H1 (cell line): Measurements from ENCODE around the gene DOCK1. TPM values are rescaled to one million over a fixed set of nuclear protein-coding genes. Genes with fewer than 3 reads are reported as not detected.

Source experiments
- CBX5 ChIP-seq: fragments of 300-800, 300-1000 bp; sonication (generic); IDR thresholded peaks from 2 replicates; pipeline ENCODE4 v1.7.1; 2016; ENCODE audit warnings: antibody characterized with exemption, low read length, low read depth
- CREB1 ChIP-seq: IDR thresholded peaks from 2 replicates; pipeline ENCODE4 v1.6.1; 2012; ENCODE audit warnings: inconsistent platforms
- EGR1 ChIP-seq: IDR thresholded peaks from 2 replicates; pipeline ENCODE4 v1.6.1; 2011; ENCODE audit warnings: low read depth, low read length, borderline replicate concordance
- FOSL1 ChIP-seq: IDR thresholded peaks from 2 replicates; pipeline ENCODE4 v1.6.1; 2011; ENCODE audit warnings: mild to moderate bottlenecking, low read depth, low read length, moderate library complexity; ENCODE audit not compliant: insufficient read depth
- GABPA ChIP-seq: IDR thresholded peaks from 2 replicates; pipeline ENCODE4 v1.6.1; 2011; ENCODE audit warnings: mild to moderate bottlenecking, low read length, moderate library complexity, borderline replicate concordance; ENCODE audit not compliant: insufficient read depth
- HDAC2 ChIP-seq, 2 experiments: fragments of 300-600 bp in 1 of 2; sonication (generic) in 1 of 2; IDR thresholded peaks; 2 replicates each; pipeline ENCODE4 v1.6.1; 2011 to 2012; ENCODE audit warnings: low read depth in 2 of 2, low read length in 2 of 2, mild to moderate bottlenecking in 2 of 2, moderate library complexity in 2 of 2, borderline replicate concordance in 1 of 2, inconsistent platforms in 1 of 2
- POLR2A ChIP-seq, 2 experiments: IDR thresholded peaks; 1 replicate in 1 of 2; 2 replicates in 1 of 2; pipeline ENCODE4 v1.6.1; 2011; ENCODE audit warnings: low read depth in 2 of 2, low read length in 2 of 2, mild to moderate bottlenecking in 2 of 2; ENCODE audit errors: control extremely low read depth in 1 of 2
- SP1 ChIP-seq: IDR thresholded peaks from 2 replicates; pipeline ENCODE4 v1.6.1; 2011; ENCODE audit warnings: low read depth, low read length
- TCF12 ChIP-seq: IDR thresholded peaks from 2 replicates; pipeline ENCODE4 v1.6.1; 2011; ENCODE audit warnings: low read depth, mild to moderate bottlenecking, low read length
- polyA plus RNA-seq, 7 experiments: library from polyadenylated mRNA; depleted of rRNA in 3 of 7; stranded (reverse) in 5 of 7; unstranded in 2 of 7; fragments of >200 nt in 5 of 7; fragments of 200-250 nt in 2 of 7; gene quantifications; 1 replicate in 5 of 7; 2 replicates in 1 of 7; 4 replicates in 1 of 7; pipeline versions ENCODE4 v1.2.1 to v1.2.3, GENCODE V29; 2011 to 2013; ENCODE audit warnings: missing spikeins in 2 of 7, mixed read lengths in 2 of 7
- total RNA-seq: library from RNA; stranded (reverse); fragmentation: NEBNext Ultra II Directional; extraction: Animal tissue kit (Norgen Biotek cat#: 25700); gene quantifications from 2 replicates; pipeline ENCODE4 v1.2.1, GENCODE V29; 2021
- TF ChIP-seq, protein P1 (sequence below): fragments of 300-600 bp; sonication (generic); IDR thresholded peaks from 2 replicates; pipeline ENCODE4 v1.7.1; 2012; ENCODE audit warnings: low read length, moderate library complexity, mild to moderate bottlenecking, inconsistent platforms; ENCODE audit not compliant: insufficient replicate concordance

Gene DOCK1
- total and polyA plus RNA-seq, 2 of the 8 experiments (the other 6 are each of a cell fraction or from before 2014, with no cell fraction given): 11.6 to 53.0 TPM

DNA sequence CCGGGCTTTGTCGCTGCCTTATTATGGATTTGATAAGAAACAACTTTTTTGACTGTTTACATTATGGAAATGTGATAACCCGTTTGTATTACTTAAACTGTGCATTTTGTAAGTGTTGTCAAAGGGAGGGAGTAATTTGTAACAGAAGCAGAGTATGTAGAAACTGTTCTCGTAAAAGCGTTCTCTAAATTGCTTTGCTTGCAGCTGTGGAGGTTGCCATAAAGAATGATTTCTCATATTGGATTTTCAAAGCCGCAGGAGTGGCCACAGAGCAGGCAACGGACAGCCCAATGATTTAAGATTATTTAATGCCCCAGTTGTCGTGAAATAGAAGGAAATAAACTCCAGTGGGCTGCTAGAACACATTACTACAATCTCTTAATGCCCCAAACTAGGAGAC, 405.2 kb downstream of the DOCK1 start (continued):
- TF ChIP-seq, protein P1, sequence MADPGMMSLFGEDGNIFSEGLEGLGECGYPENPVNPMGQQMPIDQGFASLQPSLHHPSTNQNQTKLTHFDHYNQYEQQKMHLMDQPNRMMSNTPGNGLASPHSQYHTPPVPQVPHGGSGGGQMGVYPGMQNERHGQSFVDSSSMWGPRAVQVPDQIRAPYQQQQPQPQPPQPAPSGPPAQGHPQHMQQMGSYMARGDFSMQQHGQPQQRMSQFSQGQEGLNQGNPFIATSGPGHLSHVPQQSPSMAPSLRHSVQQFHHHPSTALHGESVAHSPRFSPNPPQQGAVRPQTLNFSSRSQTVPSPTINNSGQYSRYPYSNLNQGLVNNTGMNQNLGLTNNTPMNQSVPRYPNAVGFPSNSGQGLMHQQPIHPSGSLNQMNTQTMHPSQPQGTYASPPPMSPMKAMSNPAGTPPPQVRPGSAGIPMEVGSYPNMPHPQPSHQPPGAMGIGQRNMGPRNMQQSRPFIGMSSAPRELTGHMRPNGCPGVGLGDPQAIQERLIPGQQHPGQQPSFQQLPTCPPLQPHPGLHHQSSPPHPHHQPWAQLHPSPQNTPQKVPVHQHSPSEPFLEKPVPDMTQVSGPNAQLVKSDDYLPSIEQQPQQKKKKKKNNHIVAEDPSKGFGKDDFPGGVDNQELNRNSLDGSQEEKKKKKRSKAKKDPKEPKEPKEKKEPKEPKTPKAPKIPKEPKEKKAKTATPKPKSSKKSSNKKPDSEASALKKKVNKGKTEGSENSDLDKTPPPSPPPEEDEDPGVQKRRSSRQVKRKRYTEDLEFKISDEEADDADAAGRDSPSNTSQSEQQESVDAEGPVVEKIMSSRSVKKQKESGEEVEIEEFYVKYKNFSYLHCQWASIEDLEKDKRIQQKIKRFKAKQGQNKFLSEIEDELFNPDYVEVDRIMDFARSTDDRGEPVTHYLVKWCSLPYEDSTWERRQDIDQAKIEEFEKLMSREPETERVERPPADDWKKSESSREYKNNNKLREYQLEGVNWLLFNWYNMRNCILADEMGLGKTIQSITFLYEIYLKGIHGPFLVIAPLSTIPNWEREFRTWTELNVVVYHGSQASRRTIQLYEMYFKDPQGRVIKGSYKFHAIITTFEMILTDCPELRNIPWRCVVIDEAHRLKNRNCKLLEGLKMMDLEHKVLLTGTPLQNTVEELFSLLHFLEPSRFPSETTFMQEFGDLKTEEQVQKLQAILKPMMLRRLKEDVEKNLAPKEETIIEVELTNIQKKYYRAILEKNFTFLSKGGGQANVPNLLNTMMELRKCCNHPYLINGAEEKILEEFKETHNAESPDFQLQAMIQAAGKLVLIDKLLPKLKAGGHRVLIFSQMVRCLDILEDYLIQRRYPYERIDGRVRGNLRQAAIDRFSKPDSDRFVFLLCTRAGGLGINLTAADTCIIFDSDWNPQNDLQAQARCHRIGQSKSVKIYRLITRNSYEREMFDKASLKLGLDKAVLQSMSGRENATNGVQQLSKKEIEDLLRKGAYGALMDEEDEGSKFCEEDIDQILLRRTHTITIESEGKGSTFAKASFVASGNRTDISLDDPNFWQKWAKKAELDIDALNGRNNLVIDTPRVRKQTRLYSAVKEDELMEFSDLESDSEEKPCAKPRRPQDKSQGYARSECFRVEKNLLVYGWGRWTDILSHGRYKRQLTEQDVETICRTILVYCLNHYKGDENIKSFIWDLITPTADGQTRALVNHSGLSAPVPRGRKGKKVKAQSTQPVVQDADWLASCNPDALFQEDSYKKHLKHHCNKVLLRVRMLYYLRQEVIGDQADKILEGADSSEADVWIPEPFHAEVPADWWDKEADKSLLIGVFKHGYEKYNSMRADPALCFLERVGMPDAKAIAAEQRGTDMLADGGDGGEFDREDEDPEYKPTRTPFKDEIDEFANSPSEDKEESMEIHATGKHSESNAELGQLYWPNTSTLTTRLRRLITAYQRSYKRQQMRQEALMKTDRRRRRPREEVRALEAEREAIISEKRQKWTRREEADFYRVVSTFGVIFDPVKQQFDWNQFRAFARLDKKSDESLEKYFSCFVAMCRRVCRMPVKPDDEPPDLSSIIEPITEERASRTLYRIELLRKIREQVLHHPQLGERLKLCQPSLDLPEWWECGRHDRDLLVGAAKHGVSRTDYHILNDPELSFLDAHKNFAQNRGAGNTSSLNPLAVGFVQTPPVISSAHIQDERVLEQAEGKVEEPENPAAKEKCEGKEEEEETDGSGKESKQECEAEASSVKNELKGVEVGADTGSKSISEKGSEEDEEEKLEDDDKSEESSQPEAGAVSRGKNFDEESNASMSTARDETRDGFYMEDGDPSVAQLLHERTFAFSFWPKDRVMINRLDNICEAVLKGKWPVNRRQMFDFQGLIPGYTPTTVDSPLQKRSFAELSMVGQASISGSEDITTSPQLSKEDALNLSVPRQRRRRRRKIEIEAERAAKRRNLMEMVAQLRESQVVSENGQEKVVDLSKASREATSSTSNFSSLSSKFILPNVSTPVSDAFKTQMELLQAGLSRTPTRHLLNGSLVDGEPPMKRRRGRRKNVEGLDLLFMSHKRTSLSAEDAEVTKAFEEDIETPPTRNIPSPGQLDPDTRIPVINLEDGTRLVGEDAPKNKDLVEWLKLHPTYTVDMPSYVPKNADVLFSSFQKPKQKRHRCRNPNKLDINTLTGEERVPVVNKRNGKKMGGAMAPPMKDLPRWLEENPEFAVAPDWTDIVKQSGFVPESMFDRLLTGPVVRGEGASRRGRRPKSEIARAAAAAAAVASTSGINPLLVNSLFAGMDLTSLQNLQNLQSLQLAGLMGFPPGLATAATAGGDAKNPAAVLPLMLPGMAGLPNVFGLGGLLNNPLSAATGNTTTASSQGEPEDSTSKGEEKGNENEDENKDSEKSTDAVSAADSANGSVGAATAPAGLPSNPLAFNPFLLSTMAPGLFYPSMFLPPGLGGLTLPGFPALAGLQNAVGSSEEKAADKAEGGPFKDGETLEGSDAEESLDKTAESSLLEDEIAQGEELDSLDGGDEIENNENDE: no peak
- no peak for TF ChIP-seq CBX5
- TF ChIP-seq POLR2A (IDR thresholded peaks at IDR 0.05; ENCODE audit: control extremely low read depth in 1 of 2, low read depth in 2 of 2, low read length in 2 of 2): no peak
- no peak for TF ChIP-seq EGR1
- TF ChIP-seq TCF12: no peak
- TF ChIP-seq CREB1: no peak
- no peak for TF ChIP-seq FOSL1
- no peak for TF ChIP-seq SP1
- TF ChIP-seq GABPA: no peak
- TF ChIP-seq HDAC2 (IDR thresholded peaks at IDR 0.05; ENCODE audit: borderline replicate concordance in 1 of 2, low read depth in 2 of 2, low read length in 2 of 2): no peak
